Fibroblast of skin of left biceps (primary cell): ENCODE results near the gene GCNT2.
"Not testable (repeated sequence)": the region's sequence is repeated elsewhere in the genome, so short reads cannot be mapped to it uniquely, and the experiment has no call there.

ENCODE experiments used
- DNase-seq, 2 experiments: peaks; one replicate each; pipeline ENCODE4 v3.0.0-alpha.2; 2013; ENCODE audit warnings: low read depth in 2 of 2

The GCNT2 gene

GRCh38 chr6:10580570-10580969 lies 59.4 kb downstream of the GCNT2 start:
- no peak for DNase-seq

DNA sequence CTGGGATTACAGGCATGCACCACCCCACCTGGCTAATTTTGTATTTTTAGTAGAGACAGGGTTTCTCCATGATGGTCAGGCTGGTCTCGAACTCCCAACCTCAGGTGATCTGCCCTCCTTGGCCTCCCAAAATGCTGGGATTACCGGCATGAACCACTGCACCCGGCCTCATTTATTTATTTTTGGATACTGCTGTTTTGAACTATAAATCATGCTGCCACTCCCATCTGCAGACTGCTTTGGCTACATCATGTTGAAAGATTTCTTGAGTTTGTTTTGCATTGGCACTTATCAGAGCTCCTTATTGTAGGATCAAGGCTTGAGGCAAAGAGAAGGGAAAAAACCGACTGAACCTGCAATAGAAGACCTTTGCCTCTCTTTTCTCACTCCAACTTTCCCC lies 60.3 kb downstream of the GCNT2 start:
- not testable (repeated sequence) for DNase-seq

DNA sequence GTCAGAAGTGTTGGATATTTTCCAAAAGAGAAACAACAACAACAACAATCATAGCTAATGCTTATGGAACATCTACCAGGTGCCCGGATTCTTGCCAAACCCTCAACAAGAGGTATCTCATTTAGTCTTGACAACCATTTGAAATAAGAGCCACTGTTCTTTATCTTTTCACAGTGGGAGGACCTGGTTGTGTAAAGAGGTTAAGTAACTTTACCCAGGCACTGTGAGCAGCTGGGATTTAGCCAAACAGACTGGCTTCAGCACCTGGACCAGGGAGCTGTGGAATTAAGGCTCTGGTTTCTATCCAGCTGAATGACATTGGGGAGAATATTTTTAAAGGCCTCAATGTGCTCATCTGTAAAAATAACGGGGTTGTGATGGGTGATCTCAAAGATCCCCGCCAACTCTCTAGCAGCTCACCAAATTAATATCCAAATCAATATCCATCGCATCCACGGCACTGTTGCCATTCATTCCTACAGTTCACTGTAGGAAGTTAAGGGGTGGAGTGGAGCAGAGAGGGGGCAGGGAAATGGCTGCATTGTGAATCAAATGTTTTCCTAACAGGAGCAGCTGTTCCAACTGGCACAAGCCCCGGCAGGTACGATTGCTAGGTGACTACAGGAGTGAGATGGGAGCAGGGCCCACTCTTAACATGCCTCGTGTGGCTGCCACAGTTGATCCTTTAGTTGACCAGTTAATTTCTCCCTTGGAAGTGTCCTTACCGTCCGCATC lies 61.8 kb downstream of the GCNT2 start:
- no peak for DNase-seq

GRCh38 chr6:10583509-10583901 lies 62.4 kb downstream of the GCNT2 start:
- no peak for DNase-seq

DNA sequence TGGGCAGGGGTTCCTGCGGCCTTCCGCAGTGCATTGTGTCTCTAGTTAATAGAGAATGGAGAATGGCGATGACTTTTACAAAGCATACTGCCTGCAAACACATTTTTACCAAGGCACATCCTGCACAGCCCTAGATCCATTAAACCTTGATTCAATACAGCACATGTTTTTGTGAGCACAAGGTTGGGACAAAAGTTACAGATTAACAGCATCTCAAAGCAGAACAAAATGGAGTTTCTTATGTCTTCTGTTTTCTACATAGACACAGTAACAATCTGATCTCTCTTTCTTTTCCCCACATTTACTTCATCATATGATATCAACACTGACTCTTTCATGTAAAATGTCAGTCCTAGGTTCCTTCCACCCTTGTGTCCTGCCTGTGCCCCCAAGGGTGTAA lies 63.5 kb downstream of the GCNT2 start:
- DNase-seq, result no peak

GRCh38 chr6:10585209-10585845 lies 64.2 kb downstream of the GCNT2 start:
- DNase-seq, result no peak

- no peak for DNase-seq
Observed at GRCh38 chr6:10586302-10586701, 65.2 kb downstream of the GCNT2 start.

GRCh38 chr6:10587656-10588406 lies 66.7 kb downstream of the GCNT2 start:
- DNase-seq, result no peak

DNA sequence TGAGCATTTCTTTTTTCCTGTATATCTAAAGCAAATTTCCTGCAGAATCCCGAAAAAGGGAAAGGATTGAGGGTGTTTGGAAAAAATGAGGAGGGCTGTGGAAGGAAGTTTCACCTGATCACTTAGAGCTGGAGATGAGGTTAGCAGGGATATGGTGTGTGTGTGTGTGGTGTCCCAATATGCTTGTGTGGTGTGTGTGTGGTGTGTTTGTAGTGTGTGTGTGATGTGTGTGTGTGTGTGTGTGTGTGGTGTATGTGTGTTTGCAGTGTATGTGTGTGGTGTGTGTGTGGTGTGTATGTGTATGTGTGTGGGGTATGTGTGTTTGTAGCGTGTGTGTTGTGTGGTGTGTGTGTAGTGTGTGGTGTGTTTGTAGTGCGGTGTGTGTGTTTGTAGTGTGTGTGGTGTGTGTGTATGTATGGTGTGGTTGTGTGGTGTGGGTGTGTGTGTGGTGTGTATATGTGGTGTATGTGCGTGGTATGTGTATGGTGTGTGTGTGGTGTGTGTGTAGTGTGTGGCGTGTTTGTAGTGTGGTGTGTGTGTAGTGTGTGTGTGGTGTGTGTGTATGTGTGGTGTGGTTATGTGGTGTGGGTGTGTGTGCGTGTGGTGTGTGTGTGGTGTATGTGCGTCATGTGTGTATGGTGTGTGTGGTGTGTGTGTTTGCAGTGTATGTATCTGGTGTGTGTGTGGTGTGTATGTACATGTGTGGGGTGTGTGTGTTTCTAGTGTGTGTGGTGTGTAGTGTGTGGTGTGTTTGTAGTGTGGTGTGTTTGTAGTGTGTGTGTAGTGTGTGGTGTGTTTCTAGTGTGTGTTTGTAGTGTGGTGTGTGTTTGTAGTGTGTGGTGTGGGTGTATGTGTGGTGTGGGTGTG lies 67.6 kb downstream of the GCNT2 start:
- DNase-seq, result no peak

GRCh38 chr6:10589429-10589727 lies 68.2 kb downstream of the GCNT2 start:
- no peak for DNase-seq

DNA sequence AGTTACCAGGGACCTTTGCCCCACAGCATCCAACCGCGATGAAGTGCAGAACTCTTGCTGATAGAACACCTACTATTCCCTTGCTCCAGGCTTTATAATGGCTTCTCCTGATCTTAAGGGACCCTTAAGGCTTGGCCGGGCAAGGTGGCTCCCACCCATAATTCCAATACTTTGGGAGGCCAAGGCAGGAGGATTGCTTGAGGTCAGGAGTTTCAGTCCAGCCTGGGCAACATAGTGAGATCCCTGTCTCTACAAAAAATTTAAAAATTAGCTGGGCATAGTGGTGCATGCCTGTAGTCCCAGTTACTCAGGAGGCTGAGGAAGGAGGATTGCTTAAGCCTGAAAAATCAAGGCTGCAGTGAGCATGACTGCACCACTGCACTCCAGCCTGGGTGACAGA lies 68.8 kb downstream of the GCNT2 start:
- DNase-seq, result no peak

- no peak for DNase-seq
Observed at GRCh38 chr6:10591422-10592160, 70.4 kb downstream of the GCNT2 start.

DNA sequence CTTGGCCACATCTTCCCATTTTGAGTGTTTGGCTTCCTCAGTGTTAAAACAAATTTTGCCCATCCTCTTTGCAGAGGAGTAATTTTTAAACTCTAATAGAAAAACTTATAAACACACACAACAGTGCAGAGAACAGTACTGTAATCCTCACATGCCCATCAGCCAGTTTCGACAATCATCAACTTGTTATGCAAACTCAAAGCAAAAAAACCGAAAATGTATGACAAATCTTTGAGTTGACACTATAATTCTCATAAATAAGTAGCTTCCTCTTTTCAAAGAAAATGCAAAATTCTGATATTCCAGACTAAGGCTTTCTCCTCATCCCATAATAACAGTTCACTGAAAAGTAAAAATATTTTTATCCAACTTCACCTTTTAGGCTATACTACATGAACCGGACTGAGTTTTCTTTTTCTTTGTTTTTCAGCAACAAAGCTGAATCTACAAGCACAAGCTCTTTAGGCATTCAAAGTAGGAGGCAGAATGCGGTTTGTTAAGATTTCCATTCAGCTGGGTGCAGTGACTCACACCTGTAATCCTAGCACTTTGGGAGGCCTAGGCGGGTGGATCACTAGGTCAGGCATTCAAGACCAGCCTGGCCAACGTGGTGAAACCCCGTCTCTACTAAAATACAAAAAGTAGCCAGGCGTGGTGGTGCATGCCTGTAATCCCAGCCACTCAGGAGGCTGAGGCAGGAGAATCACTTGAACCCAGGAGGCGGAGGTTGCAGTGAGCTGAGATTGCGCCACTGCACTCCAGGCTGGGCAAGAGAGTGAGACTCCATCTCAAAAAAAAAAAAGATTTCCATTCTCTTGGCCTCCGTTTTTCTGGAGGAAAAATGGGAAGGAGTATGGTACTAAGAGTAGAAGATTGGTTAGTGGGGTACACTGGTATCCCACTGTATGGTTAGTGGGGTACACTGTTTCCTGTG lies 74.8 kb downstream of the GCNT2 start:
- DNase-seq, result no peak

DNA sequence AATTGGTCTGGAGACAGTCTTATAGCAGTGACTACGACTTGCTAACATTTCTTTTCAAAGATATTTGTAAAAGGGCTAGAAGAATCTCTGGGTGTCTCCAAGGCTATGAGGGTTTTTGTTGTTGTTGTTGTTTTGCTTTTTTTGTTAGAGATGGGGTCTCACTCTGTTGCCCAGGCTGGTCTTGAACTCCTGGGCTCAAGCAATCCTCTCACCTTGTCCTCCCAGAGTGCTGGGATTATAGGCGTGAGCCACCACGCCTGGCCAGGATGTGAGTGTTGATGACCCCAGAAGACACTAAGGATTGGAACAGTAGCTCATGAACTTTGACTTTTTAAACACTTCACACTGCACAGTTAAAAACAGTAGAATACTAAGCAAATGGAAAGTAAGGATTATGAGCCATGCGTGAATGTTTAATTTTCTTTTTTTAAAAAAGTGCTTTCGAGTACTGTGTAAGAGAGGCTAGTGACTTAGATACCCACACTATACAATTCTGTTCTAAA lies 76.4 kb downstream of the GCNT2 start:
- DNase-seq, result no peak

GRCh38 chr6:10598084-10598960 lies 77.2 kb downstream of the GCNT2 start:
- DNase-seq, result no peak

DNA sequence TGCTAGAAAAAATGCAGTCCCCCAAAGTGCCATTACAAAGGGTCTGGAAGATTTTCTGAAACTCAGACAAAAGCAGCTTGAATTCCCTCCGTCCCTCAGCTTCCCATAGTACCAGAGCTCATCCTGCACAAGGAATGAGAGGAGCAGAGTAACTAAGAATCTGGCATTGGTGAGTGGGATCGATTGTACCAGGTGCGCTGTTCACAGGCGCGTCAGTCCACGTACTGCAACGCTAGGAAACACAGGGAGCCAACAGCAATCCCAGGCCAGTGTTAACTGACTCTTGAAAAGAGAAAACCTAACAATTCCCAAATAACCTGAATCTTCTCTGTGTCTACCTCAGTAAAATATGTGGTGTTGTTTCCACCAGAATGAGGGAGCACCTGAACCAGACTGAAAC lies 77.9 kb downstream of the GCNT2 start:
- DNase-seq, result no peak

- DNase-seq, result not testable (repeated sequence)
Observed at GRCh38 chr6:10600681-10601080, 79.5 kb downstream of the GCNT2 start.

DNA sequence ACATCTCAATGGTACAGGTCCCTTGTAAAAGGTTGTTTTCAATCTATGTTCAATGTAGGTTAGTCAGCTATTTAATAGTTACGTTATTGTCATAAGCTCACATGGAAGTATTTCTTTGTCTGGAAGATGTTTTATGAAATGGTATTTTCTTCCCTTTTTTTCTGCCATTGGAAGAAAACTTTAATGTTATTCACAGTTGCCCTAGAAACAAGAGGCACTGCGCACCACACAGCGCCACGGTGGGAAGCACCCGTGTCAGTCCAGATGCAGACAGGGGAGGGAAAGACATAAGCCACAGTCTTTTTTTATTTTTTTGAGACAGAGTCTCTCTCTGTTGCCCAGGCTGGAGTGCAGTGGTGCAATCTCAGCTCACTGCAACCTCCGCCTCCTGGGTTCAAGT lies 82.1 kb downstream of the GCNT2 start:
- no peak for DNase-seq

GRCh38 chr6:10609038-10609437 lies 87.9 kb downstream of the GCNT2 start:
- no peak for DNase-seq
